CD8-positive, alpha-beta memory T cell (primary cell): ENCODE data around the gene AKAP13. TPM values are rescaled to one million over a fixed set of nuclear protein-coding genes. Genes with fewer than 3 reads are reported as not detected.

ENCODE experiments used
- CTCF ChIA-PET: fragments of 350-600 bp; sonication (Branson Sonifier 250); formaldehyde crosslinking; loops from one replicate; lab custom pipeline; 2021; ENCODE audit warnings: antibody characterized with exemption; lab: Charles Lee
- POLR2A ChIA-PET: fragments of 350-600 bp; sonication (Branson Sonifier 250); formaldehyde crosslinking; loops from one replicate; lab custom pipeline; 2021; ENCODE audit warnings: antibody characterized with exemption; lab: Charles Lee
- DNase-seq, 5 donors: peaks; one replicate each; pipeline versions ENCODE4 v3.0.0 to v3.0.0-alpha.2; 2020 to 2022; ENCODE audit warnings: mixed read lengths in 1 of 5
- H3K27ac ChIP-seq: one replicate; pipeline ENCODE4 v1.7.0; 2013; ENCODE audit warnings: low read depth, mild to moderate bottlenecking, low read length, moderate library complexity
- H3K27me3 ChIP-seq: 2 replicates; pipeline ENCODE4 v1.7.0; 2013; ENCODE audit warnings: low read length, mild to moderate bottlenecking; ENCODE audit not compliant: insufficient read depth, poor library complexity, severe bottlenecking
- H3K36me3 ChIP-seq: 2 replicates; pipeline ENCODE4 v1.7.0; 2013; ENCODE audit warnings: mild to moderate bottlenecking, low read length, moderate library complexity; ENCODE audit not compliant: insufficient read depth
- H3K4me1 ChIP-seq: 2 replicates; pipeline ENCODE4 v1.7.0; 2013; ENCODE audit warnings: mild to moderate bottlenecking, low read length, moderate library complexity; ENCODE audit not compliant: insufficient read depth
- H3K4me3 ChIP-seq: 2 replicates; pipeline ENCODE4 v1.7.0; 2013; ENCODE audit warnings: mild to moderate bottlenecking, low read length
- H3K9me3 ChIP-seq: 2 replicates; pipeline ENCODE4 v1.7.0; 2013; ENCODE audit warnings: mild to moderate bottlenecking, low read length
- H3K27ac Mint-ChIP-seq, 8 donors: one replicate each; pipeline ENCODE4 v1.8.0; 2020 to 2021; ENCODE audit warnings: mixed read lengths in 8 of 8, mild to moderate bottlenecking in 6 of 8, inconsistent platforms in 3 of 8, moderate library complexity in 3 of 8
- H3K27me3 Mint-ChIP-seq, 2 donors: one replicate each; pipeline ENCODE4 v1.8.0; 2020 to 2021; ENCODE audit warnings: mixed read lengths in 2 of 2, mild to moderate bottlenecking in 1 of 2, moderate library complexity in 1 of 2
- H3K36me3 Mint-ChIP-seq, 3 donors: one replicate each; pipeline ENCODE4 v1.8.0; 2020 to 2021; ENCODE audit warnings: mixed read lengths in 3 of 3, inconsistent platforms in 1 of 3, mild to moderate bottlenecking in 1 of 3
- H3K4me1 Mint-ChIP-seq, 3 donors: one replicate each; pipeline ENCODE4 v1.8.0; 2020 to 2021; ENCODE audit warnings: mixed read lengths in 3 of 3, inconsistent platforms in 1 of 3, mild to moderate bottlenecking in 1 of 3
- H3K4me3 Mint-ChIP-seq, 7 donors: one replicate each; pipeline ENCODE4 v1.8.0; 2020 to 2021; ENCODE audit warnings: mixed read lengths in 7 of 7, mild to moderate bottlenecking in 6 of 7, moderate library complexity in 4 of 7, inconsistent platforms in 2 of 7
- H3K9me3 Mint-ChIP-seq, 5 donors: one replicate each; pipeline ENCODE4 v1.8.0; 2020 to 2022; ENCODE audit warnings: mixed read lengths in 5 of 5, mild to moderate bottlenecking in 3 of 5, moderate library complexity in 2 of 5, inconsistent platforms in 1 of 5
- polyA plus RNA-seq: library from polyadenylated mRNA; unstranded; fragments of 300-500 nt; fragmentation: Illumina TruSeq; gene quantifications from one replicate; pipeline ENCODE4 v1.2.3, GENCODE V29; 2021
- total RNA-seq, 2 experiments: library from RNA; stranded (reverse); gene quantifications; one replicate each; pipeline ENCODE4 v1.2.3, GENCODE V29; 2021

The AKAP13 gene
- total and polyA plus RNA-seq, 3 experiments from 2014 or later: 109 to 234 (median 113) TPM

DNA sequence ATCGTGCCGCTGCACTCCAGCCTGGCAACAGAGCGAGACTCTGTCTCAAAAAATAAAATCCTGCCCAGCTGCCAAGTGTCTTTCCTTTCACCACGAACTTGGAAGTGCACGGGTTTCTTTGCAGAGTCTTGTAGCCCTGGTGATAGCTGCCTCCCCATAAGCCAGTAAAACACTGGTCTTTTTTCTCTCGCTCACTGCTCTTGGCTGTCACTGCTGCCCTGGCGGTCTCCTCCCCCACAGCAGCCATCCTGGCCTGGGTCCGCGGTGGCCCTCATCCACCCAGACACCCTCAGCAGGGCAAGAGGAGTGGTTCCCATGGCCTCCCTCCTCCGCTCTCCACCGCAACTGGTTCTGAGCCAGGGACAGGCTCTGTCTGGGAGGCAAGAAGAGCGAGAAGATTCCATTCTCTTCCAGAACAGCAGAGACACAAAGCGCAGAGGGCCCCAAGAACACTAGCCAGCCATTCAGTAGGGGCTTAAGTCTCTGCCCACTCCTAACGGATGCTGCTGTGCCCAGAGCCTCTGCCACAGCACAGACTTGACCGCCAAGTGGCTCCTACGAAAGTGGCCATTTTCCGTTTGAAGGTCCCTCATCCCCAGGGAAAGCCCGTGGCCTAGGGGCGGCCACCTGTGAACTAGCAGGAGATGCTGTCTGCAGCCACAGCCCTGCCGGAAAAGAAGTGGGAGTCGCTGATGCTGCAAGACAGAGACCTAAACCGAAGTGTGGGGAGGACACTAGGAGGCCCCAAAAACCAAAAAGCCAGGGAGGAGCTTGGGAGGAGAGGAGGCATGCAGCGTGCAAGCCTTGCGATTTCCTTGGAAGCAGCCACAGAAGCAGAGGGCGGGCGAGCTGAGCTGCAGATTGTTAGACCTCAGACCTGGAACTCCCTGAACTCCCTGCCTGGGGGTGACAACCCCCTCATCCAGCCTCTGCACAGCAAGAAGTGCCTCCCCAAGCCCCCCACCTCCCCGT lies 370.2 kb downstream of the AKAP13 start:
- peaks cover 0 to 41% (median 7%) of the 10 kb centered on the region in 3 donors for H3K36me3 Mint-ChIP-seq
- peaks cover 24% of the 10 kb centered on the region for H3K36me3 ChIP-seq
- peaks cover 0 to 1% (median 0%) of the 10 kb centered on the region in 5 donors for H3K9me3 Mint-ChIP-seq
- no peaks in the 10 kb centered on the region for H3K27me3 ChIP-seq
- H3K27ac Mint-ChIP-seq: peak overlapping the region; percentile 11 to 82 (median 74)
- H3K27ac ChIP-seq: no peak overlapping the region
- H3K4me1 ChIP-seq: peaks cover 10% of the 10 kb centered on the region
- no peaks in the 10 kb centered on the region for H3K27me3 Mint-ChIP-seq
- no peak overlapping the region for H3K4me3 ChIP-seq
- no peaks in the 10 kb centered on the region for H3K9me3 ChIP-seq
- no peak for DNase-seq
- CTCF ChIA-PET: interaction anchor here (1.1 to 1.8 kb wide), 3 partner anchors 19 to 90 kb away, joined by 3 to 4 read pairs (median 3); no protein-coding TSS in a partner anchor
- peak overlapping the region in 2 of 7 donors; percentile 44 to 45 for H3K4me3 Mint-ChIP-seq
- POLR2A ChIA-PET: no interaction called here
- peaks cover 18 to 33% (median 23%) of the 10 kb centered on the region in 3 donors for H3K4me1 Mint-ChIP-seq

DNA sequence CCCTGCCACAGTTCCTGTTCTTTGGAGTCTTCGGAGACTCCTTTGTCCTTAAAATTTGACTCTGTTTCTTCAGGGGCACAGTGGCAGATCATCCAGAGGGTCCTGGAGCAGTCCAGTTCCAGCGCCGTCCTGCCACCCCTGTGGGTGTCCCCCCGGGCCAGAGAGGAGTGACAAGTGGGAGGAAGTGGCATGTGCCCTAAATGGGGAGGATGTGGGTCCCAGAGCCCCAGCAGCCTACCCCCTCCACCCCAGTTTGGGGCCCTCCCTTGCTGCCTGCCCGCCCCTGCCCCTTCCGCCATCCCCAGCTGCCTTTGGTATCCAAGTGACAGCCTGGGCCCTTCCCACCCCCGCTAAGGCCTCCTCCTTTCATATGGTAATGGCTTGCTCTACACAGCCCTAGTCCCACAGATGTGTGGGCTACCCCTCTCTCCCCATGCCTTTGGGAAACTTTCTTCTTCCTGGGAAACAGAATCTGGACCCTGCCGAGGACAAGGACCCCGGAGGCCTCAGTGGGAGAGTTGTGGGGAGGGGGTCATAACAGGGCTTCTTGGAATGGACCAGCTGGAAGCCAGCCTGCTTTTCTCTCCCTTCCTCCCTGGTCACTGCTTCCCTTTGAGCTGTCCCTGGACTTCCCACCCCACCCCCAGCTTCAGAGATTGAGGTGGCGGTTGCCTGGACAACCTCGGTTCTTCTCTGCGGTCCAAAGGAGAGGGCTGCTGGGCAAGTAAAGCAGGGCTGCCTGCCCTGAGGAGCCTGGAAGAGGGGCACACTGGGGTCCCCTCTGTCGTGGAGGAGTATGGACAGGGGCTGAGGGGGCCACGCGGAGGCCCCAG lies 371.1 kb downstream of the AKAP13 start:
- Histone ChIP-seq H3K27me3 (no peaks in the 10 kb centered on the region), H3K4me3 (no peak overlapping the region), H3K9me3 (no peaks in the 10 kb centered on the region), H3K4me1 (peaks cover 10% of the 10 kb centered on the region), H3K36me3 (peaks cover 15% of the 10 kb centered on the region), H3K27ac (no peak overlapping the region)
- peak in 1 of 5 donors; percentile 10 for DNase-seq
- ChIA-PET POLR2A (interaction anchor here (0.6 to 0.9 kb wide), 2 partner anchors 13 to 279 kb away, joined by 4 read pairs; no protein-coding TSS in a partner anchor), CTCF (interaction anchor here (1.1 to 1.8 kb wide), 2 partner anchors 89 to 109 kb away, joined by 3 read pairs; no protein-coding TSS in a partner anchor)
- no peaks in the 10 kb centered on the region for H3K27me3 Mint-ChIP-seq
- H3K9me3 Mint-ChIP-seq: peaks cover 0 to 1% (median 0%) of the 10 kb centered on the region in 5 donors
- peaks cover 18 to 33% (median 23%) of the 10 kb centered on the region in 3 donors for H3K4me1 Mint-ChIP-seq
- peaks cover 0 to 32% (median 5%) of the 10 kb centered on the region in 3 donors for H3K36me3 Mint-ChIP-seq
- H3K4me3 Mint-ChIP-seq: no peak overlapping the region
- H3K27ac Mint-ChIP-seq: peak overlapping the region in 6 of 8 donors; percentile 11 to 80 (median 71)

DNA sequence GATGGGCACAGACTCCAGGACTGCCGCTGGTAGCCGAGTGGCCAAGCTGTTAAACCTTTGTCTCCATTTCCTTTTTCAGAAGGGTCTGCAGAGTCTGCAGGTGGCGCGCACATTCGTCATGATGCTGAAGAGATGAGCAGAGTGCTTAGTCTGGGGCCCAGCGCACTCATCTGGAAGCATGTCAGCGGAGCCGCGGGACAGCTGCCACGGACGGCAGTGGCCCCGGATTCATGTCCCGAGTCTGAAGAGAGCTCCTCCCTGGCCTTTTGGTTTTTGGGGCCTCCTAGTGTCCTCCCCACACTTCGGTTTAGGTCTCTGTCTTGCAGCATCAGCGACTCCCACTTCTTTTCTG lies 371.7 kb downstream of the AKAP13 start:
- Mint-ChIP-seq H3K4me1 (peaks cover 18 to 33% (median 23%) of the 10 kb centered on the region in 3 donors), H3K27ac (peak overlapping the region in 1 of 8 donors; percentile 86), H3K36me3 (peaks cover 0 to 26% (median 1%) of the 10 kb centered on the region in 3 donors), H3K4me3 (no peak overlapping the region), H3K9me3 (peaks cover 0 to 1% (median 0%) of the 10 kb centered on the region in 5 donors), H3K27me3 (no peaks in the 10 kb centered on the region)
- peaks cover 10% of the 10 kb centered on the region for H3K4me1 ChIP-seq
- H3K9me3 ChIP-seq: no peaks in the 10 kb centered on the region
- no peaks in the 10 kb centered on the region for H3K27me3 ChIP-seq
- DNase-seq: no peak
- CTCF ChIA-PET: interaction anchor here (1.1 to 1.8 kb wide), 2 partner anchors 88 to 110 kb away, joined by 3 read pairs; no protein-coding TSS in a partner anchor
- H3K27ac ChIP-seq: no peak overlapping the region
- POLR2A ChIA-PET: interaction anchor here (0.9 kb wide), 1 partner anchor 12 kb away, joined by 4 read pairs; no protein-coding TSS in a partner anchor
- no peak overlapping the region for H3K4me3 ChIP-seq
- H3K36me3 ChIP-seq: peaks cover 10% of the 10 kb centered on the region

DNA sequence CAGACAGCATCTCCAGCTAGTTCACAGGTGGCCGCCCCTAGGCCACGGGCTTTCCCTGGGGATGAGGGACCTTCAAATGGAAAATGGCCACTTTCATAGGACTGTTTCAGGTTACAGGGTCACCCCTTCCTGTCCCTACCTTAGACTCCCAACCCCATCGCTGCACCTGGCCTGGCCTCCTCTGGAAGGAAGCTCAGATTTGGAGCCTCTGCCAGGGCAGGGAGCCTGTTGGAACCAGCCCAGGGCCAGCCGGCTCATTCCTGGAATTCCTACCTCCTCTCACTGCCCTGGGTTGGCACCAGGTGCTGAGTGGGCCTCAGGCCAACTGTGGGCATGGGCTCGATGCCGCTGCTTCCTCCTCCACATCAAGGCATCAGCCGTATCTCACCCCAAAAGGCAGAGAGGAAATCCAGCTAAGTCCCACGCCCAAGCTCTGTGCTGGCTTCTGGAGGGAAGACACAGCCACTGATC lies 372.1 kb downstream of the AKAP13 start:
- Histone ChIP-seq H3K27ac (no peak overlapping the region), H3K36me3 (peaks cover 5% of the 10 kb centered on the region), H3K4me1 (peaks cover 10% of the 10 kb centered on the region), H3K9me3 (no peaks in the 10 kb centered on the region), H3K27me3 (no peaks in the 10 kb centered on the region), H3K4me3 (no peak overlapping the region)
- ChIA-PET CTCF (interaction anchor here (1.1 to 1.8 kb wide), 2 partner anchors 88 to 110 kb away, joined by 3 read pairs; no protein-coding TSS in a partner anchor), POLR2A (interaction anchor here (0.6 kb wide), 1 partner anchor 19 kb away, joined by 3 read pairs; no protein-coding TSS in a partner anchor)
- Mint-ChIP-seq H3K27ac (peak overlapping the region in 6 of 8 donors; percentile 66 to 91 (median 83)), H3K4me3 (no peak overlapping the region), H3K36me3 (peaks cover 0 to 21% (median 0%) of the 10 kb centered on the region in 3 donors), H3K4me1 (peaks cover 18 to 33% (median 23%) of the 10 kb centered on the region in 3 donors), H3K27me3 (no peaks in the 10 kb centered on the region), H3K9me3 (peaks cover 0 to 1% (median 0%) of the 10 kb centered on the region in 5 donors)
- DNase-seq: no peak

DNA sequence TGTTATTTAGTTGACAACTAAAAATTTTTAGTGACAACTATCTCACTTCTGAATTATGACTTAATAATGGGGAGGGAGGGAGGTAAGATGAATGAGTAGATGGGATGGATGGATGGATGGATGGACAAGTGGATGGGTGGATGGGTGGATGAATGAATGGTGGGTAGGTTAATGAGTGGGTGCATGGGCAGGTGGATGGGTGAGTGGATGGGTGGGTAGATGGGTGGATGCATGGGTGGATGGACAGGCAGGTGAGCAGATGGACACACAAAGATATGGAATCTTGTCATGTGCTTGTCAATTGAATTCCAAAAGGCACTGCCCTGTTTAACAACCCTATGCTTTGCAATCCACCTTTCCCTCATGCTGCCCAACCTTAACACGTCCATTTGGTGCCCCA lies 372.9 kb downstream of the AKAP13 start:
- Histone ChIP-seq H3K4me1 (peaks cover 10% of the 10 kb centered on the region), H3K9me3 (no peaks in the 10 kb centered on the region), H3K4me3 (no peak overlapping the region), H3K27ac (no peak overlapping the region), H3K36me3 (no peaks in the 10 kb centered on the region), H3K27me3 (no peaks in the 10 kb centered on the region)
- CTCF ChIA-PET: no interaction called here
- POLR2A ChIA-PET: no interaction called here
- H3K9me3 Mint-ChIP-seq: no peaks in the 10 kb centered on the region
- no peaks in the 10 kb centered on the region for H3K27me3 Mint-ChIP-seq
- peaks cover 18 to 33% (median 23%) of the 10 kb centered on the region in 3 donors for H3K4me1 Mint-ChIP-seq
- DNase-seq: no peak
- no peak overlapping the region for H3K4me3 Mint-ChIP-seq
- peaks cover 0 to 16% (median 0%) of the 10 kb centered on the region in 3 donors for H3K36me3 Mint-ChIP-seq
- H3K27ac Mint-ChIP-seq: peak overlapping the region in 1 of 8 donors; percentile 72

DNA sequence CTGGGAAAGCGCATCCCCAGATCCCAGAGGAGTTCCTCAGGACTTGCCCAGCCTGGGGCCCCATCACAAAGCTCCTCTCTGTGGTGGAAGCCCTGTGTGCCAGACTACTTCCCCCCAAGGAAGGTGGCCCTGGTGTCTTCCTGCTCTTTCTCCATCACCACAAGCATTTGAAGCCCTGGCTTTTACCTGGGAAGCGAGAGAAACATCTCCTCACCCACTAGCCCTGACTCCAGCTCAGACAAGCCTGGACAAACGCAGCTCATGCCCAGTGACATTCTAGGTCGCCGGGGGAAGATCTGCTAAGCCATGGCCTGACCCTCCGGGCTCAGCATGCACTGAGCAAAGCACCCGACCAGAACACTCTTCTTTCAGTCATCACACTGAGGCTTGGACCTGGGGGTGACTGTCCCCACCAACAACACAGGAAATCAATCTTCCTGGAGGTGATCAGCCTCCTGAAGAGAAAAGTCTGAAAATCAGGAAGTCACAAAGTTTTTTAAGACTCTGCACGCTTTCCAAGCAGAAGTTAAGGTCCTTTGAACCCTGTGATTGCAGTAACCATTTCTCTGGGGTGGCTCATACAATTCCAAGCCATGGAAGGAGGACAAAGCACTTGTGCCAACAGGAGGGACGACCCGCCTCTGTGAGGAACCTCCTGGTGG lies 373.5 kb downstream of the AKAP13 start:
- Histone ChIP-seq H3K4me1 (peaks cover 10% of the 10 kb centered on the region), H3K36me3 (no peaks in the 10 kb centered on the region), H3K4me3 (no peak overlapping the region), H3K27me3 (no peaks in the 10 kb centered on the region), H3K9me3 (no peaks in the 10 kb centered on the region), H3K27ac (no peak overlapping the region)
- peak overlapping the region in 2 of 8 donors; percentile 43 to 88 for H3K27ac Mint-ChIP-seq
- no peak overlapping the region for H3K4me3 Mint-ChIP-seq
- no peak for DNase-seq
- H3K9me3 Mint-ChIP-seq: no peaks in the 10 kb centered on the region
- ChIA-PET CTCF (no interaction called here), POLR2A (no interaction called here)
- no peaks in the 10 kb centered on the region for H3K27me3 Mint-ChIP-seq
- peaks cover 18 to 30% (median 23%) of the 10 kb centered on the region in 3 donors for H3K4me1 Mint-ChIP-seq
- H3K36me3 Mint-ChIP-seq: peaks cover 0 to 16% (median 0%) of the 10 kb centered on the region in 3 donors

DNA sequence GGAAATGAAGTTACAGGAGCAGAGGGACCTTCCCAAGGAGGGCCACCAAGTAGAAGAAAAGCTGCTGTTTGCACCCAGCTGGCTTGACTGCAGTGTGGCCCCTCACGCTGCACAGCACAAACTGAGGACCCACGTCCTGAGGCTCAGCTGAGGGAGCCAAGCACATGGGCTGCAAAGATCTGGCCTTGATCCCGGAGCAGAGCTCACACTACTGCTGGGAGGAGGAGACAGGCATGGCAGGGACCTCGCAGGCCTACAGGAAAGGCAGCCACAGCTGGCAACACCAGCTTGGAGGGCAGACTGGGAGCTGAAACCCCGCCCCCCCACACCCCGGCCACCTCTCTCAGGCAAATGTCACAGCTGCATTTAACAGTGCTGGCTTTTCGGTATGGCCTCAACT lies 374.6 kb downstream of the AKAP13 start:
- H3K4me1 ChIP-seq: peaks cover 10% of the 10 kb centered on the region
- H3K4me3 Mint-ChIP-seq: no peak overlapping the region
- no peaks in the 10 kb centered on the region for H3K9me3 Mint-ChIP-seq
- no peaks in the 10 kb centered on the region for H3K9me3 ChIP-seq
- no peaks in the 10 kb centered on the region for H3K27me3 Mint-ChIP-seq
- DNase-seq: no peak
- H3K27me3 ChIP-seq: no peaks in the 10 kb centered on the region
- H3K36me3 Mint-ChIP-seq: peaks cover 0 to 13% (median 0%) of the 10 kb centered on the region in 3 donors
- ChIA-PET CTCF (interaction anchor here (0.8 kb wide), 1 partner anchor 74 kb away, joined by 3 read pairs; no protein-coding TSS in a partner anchor), POLR2A (no interaction called here)
- peak overlapping the region in 1 of 8 donors; percentile 45 for H3K27ac Mint-ChIP-seq
- no peak overlapping the region for H3K27ac ChIP-seq
- H3K4me1 Mint-ChIP-seq: peaks cover 18 to 26% (median 23%) of the 10 kb centered on the region in 3 donors
- H3K36me3 ChIP-seq: no peaks in the 10 kb centered on the region
- H3K4me3 ChIP-seq: no peak overlapping the region
